Activated T-cell treated with anti-CD3 and anti-CD28 coated beads for 4 hours (primary cell): ENCODE results near the gene RHEBL1.
A peak's percentile ranks its signal among the peaks of the same experiment; 100 is the strongest.

Experiments used
- DNase-seq: peaks from one replicate; pipeline ENCODE4 v3.0.0-alpha.2; 2020

Gene RHEBL1

DNA sequence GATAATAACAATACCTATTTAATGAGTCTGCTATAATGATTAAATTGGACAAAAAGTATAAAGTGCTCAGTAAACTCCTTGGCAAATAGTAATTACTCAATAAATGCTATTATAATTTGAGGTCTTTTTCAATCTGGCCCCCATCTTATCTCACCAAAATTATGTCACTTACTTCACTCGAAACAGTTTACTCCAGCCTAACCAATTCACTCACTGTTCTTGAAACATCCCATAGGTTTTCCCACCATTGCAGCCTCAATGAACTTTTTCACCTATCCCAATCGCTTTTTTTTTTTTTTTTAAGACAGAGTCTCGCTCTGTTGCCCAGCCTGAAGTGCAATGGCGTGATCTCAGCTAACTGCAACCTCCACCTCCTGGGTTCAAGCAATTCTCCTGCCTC is 33.8 kb downstream of the RHEBL1 start:
- no peak for DNase-seq

DNA sequence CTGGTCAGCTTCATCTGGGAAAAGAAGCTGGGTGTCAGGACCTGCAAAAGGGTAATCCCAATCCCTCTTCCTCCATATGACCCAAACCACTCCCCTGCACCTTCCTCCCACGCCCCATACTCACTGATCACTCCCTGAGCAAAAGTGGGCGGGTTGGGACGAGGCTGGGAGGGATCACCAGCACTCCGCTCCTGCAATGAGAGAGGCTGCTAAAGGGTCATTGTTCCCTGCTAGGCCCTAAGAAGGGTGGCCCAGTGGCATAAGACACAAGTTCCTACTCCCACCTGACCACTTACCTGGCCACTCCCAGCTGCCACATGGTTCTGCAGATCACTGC is 35.5 kb downstream of the RHEBL1 start:
- no peak for DNase-seq

- DNase-seq: no peak
Observed at GRCh38 chr12:49033611-49034285, 36.0 kb downstream of the RHEBL1 start.

- DNase-seq: no peak
Observed at GRCh38 chr12:49032679-49033447, 36.9 kb downstream of the RHEBL1 start.

DNA sequence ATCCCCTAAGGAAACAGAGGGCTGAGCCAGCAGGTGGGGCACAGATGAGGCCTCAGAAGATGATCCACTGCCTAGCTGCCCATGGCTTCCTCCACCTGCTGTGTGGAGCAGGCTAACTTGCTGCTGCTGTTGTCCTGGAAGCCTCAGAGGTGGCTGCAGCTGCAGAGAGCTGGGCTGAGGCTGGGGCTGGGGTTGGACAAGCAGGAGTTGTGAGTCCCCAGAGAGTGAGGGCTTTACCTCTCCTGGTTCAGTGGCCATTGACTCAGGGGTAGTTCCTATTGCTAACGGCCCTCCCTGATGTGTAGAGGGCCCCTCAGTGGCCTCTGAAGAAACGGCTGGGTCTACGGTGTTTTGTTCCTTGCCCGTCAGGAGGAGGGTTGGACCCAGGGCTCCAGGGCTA is 37.5 kb downstream of the RHEBL1 start:
- no peak for DNase-seq

- no peak for DNase-seq
Observed at GRCh38 chr12:49031573-49032161, 38.1 kb downstream of the RHEBL1 start.

GRCh38 chr12:49030714-49031572 is 38.8 kb downstream of the RHEBL1 start:
- DNase-seq: no peak

DNA sequence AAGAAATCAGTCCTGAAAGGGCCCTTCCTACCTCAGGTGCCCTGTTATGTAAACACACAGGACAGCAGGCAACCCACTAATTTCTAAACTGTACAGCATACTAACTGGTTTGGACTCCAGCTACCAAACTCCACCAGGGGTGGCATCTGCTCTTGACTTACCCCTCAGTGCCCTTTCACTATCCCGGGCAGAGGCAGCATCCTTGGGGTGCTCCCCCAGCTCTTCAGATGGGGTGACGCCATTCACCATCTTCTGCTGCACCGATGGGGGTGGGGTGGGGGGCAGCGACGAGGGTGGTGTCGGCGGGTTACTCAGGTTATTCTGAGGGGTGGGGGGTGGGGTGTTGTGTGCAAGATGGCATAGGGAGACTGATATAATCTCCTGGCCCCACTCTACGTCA is 39.7 kb downstream of the RHEBL1 start:
- no peak for DNase-seq

GRCh38 chr12:49028666-49029275 is 41.0 kb downstream of the RHEBL1 start:
- no peak for DNase-seq

GRCh38 chr12:49027846-49028555 is 41.8 kb downstream of the RHEBL1 start:
- no peak for DNase-seq

DNA sequence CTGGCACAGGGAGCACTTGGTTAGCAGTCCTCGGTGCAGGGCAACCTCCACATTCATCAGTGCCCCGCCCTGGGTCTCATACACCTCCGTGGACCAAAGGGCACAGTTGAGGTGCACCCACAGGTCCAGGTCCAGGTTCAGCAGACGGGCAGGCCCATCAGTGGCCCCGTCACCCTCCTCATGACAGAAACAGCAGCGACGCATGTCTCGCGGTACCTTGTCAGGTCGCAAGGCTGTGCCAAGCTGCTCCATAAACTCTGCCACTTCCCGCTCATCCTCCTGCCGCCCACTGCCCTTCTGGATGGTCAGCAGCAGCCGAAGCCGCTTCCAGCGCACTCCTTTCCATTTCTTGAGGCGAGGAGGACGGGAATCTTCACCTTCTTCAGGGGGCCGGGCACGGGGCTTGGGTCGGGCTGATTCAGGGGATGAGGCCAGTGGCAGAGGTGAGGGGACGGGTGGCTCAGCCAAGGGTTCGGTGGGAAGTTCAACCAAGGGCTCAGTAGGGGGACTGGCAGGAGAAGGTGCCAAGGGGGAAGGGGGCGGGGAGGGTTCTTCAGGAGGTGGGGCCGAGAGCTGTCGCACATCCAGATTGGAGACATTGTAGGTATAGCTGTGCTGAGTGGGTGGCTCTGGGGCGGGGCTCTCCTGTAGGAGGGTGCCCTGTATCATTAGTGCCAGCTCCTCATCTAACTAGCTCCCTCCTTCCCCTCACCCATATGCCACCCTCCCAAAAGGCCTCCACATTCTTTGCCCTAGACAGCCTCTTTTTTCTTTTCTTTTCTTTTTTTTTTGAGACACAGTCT is 42.9 kb downstream of the RHEBL1 start:
- no peak for DNase-seq

DNA sequence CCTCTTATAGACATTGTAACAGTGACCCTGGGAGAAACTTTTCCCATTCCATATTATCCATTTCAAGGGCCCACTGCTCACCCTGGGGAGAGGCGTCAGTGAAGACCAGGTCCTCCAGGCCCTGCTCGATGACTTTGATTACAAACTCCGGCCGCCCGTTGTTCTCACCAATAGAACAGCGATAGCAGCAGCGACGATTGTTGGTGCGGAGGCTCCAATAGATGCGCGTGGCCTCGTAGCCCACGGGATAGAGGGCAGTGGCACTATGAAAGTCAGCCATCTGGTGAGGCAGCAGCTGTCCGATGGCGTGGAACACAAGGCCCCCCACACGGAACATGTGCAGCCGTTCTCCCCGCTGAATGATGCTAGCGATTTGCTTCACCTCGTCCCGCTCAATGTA is 43.7 kb downstream of the RHEBL1 start:
- no peak for DNase-seq

DNA sequence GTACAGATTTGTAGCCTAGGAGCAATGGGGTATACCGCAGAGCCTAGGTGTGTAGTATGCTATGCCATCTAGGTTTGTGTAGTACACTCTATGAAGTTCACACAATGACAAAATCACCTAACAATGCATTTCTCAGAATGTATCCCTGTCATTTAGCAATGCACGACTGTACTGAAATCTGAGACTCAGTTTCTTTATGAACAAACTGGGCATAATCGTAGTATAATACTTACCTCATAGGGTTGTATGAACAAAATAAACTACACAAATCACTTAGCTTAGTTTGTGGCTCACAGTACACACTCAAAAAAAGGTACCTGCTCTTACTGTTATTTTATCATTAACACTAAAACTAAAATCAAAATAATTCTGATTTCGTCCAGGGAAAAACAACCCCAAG is 44.3 kb downstream of the RHEBL1 start:
- DNase-seq: no peak

GRCh38 chr12:49024543-49024942 is 45.2 kb downstream of the RHEBL1 start:
- DNase-seq: no peak

GRCh38 chr12:49023812-49024211 is 46.0 kb downstream of the RHEBL1 start:
- no peak for DNase-seq

- no peak for DNase-seq
Observed at GRCh38 chr12:49022558-49023178, 47.1 kb downstream of the RHEBL1 start.

DNA sequence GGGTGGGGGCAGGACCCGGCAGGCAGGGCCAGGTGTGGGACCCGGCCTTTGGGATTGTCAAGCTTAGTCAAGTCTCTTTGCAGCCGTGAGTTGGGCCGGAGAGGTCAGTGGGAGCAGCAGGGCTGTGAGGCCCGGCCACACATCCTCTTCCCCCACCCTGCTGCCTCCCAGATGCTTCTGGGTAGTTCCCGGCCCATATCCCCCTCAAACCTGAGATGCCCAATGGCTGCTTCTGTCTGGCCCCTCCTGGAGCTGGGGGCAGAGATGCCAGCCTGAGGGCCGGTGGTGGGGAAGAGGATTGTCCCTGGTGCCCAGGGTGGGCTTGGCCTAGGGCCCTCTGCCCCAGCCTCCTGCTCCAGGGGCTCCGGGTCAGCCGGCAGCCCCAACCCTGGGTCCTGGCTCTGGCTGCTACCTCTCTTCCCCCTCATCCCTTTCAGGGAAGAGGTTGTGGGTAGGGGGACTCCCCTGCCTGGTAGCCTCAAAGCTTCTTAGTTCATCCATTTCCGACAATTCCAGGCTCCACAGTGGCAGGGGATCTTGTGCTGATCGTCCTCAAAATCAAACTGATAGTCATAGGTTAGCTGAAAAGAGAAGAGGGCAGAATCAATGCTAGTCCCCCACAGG is 48.4 kb downstream of the RHEBL1 start:
- no peak for DNase-seq

GRCh38 chr12:49020441-49020840 is 49.3 kb downstream of the RHEBL1 start:
- DNase-seq: no peak

DNA sequence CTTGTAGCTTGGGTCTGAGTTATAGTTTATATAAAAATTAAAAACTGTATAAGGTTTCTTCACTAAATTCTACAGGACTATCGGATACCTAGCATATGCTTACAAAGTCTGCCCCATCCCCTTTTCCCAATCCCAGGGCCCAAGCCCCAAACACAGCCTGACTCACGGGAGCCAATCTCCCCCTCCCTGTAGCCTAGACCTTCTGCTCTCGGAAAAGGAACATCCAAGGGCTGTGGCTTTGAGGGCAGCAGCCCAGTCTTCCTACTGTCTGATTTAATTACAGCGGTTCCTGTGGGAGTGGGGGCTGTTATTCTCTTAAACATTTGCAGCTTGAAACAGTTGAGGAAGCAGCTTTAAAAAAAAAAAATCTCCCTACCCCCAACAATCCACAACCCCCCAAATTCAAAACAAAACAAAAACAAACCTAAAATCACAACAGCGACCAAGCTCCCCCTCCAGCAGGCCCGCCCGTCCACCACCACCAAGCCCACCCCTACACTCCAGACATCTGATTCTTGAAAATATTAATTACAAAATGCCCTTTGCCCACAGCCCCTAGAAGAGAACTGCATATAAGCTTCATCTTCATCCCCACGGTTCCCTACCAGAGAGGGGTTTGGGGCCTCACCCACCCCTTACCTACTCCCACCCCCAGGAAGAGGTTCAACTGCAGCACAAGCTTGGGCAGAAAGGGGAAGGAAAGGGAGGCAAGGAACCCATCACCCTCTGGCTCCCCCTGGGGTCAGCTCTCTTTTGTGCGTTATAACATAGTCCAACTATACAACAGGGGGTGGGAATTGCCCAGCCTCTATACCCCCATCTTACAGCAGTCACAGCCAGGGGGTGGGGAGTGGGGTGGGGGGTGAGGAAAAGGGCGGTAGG is 50.1 kb downstream of the RHEBL1 start:
- DNase-seq: peak; percentile 28

DNA sequence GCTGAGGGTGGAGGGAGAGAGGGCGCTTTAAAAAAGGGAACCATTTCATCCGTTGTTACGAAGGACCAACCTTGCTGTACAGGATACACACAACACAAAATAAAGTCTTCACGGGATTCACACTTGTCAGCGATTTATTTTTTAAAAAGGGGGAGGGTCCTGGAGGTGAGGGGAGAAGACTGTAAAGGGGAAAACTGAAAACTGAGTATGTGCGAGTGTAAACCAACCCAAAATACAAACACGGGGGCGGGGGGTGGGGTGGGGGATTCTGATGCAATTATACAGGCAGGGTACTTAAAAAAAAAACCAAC is 50.7 kb downstream of the RHEBL1 start:
- DNase-seq: no peak
